ENCODE measurements around the gene CRACR2A. TPM values are rescaled to one million over a fixed set of nuclear protein-coding genes. Genes with fewer than 3 reads are reported as not detected.

CRACR2A gene
- total RNA-seq, 1 experiment from 2014 or later, result not detected

DNA sequence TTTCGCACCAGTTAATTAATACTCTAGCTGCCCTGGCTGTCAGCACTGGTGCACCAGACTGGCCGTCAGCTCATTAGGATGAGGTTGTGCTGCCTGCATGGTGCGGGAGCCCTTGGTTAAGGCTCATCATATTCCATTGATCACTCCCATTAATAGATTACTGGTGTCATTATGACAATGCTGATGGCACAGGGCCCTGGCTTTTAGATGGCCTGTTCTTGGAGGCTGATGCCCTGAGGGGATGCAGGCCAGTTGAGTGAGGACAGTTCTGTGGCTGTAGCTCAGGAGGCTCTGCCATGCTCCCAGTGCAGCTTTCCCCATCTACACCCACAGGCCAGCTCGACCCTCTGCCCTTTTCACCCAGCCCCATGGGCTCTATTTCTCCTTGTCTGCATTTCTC lies 135.3 kb downstream of the CRACR2A start:
- POLR2A ChIA-PET, result no interaction called here
- peaks cover 5% of the 10 kb centered on the region for H3K4me1 Mint-ChIP-seq (ENCODE audit: insufficient read depth, unreplicated experiment)
- no peak for DNase-seq (ENCODE audit: unreplicated experiment)
- no peaks in the 10 kb centered on the region for H3K36me3 Mint-ChIP-seq (ENCODE audit: insufficient read depth, unreplicated experiment)
- H3K27me3 Mint-ChIP-seq (ENCODE audit: insufficient read depth, unreplicated experiment), result no peaks in the 10 kb centered on the region
- BruUV-seq (replicated peaks), result no TSS peak
- TF ChIP-seq, protein P1, sequence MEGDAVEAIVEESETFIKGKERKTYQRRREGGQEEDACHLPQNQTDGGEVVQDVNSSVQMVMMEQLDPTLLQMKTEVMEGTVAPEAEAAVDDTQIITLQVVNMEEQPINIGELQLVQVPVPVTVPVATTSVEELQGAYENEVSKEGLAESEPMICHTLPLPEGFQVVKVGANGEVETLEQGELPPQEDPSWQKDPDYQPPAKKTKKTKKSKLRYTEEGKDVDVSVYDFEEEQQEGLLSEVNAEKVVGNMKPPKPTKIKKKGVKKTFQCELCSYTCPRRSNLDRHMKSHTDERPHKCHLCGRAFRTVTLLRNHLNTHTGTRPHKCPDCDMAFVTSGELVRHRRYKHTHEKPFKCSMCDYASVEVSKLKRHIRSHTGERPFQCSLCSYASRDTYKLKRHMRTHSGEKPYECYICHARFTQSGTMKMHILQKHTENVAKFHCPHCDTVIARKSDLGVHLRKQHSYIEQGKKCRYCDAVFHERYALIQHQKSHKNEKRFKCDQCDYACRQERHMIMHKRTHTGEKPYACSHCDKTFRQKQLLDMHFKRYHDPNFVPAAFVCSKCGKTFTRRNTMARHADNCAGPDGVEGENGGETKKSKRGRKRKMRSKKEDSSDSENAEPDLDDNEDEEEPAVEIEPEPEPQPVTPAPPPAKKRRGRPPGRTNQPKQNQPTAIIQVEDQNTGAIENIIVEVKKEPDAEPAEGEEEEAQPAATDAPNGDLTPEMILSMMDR (IDR thresholded peaks at IDR 0.05; ENCODE audit: unreplicated experiment), result no peak
- intact Hi-C loops (cut with micrococcal nuclease), result no loop called here
- H3K4me3 Mint-ChIP-seq (ENCODE audit: unreplicated experiment), result no peak overlapping the region
- CTCF ChIA-PET, result interaction anchor here (0.8 to 1.2 kb wide), 3 partner anchors 9 to 316 kb away, joined by 3 to 6 read pairs (median 3); no protein-coding TSS in a partner anchor
- H3K9me3 Mint-ChIP-seq (ENCODE audit: unreplicated experiment), result no peaks in the 10 kb centered on the region
- H3K27ac Mint-ChIP-seq (ENCODE audit: low read depth, unreplicated experiment), result no peak overlapping the region

DNA sequence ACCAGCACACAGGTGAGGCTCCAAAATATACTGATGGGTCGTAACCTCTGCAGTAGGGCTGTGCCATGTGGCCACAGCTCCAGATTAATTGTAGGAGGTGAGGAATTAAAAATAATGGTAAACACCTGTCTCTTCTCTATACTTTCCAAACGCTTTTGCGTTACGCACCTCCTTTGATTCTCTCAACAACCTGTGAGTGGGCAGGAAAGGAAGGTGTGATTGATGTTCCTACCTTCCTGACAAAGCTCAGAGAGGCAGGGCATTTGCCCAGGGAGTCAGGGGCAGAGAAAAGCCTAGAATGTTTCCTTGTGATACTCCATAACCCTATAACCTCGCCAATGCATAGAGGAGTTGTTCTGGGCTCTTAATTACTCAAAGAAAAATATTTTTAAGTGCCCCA lies 137.0 kb downstream of the CRACR2A start:
- ChIA-PET CTCF (no interaction called here), POLR2A (no interaction called here)
- intact Hi-C loops (cut with micrococcal nuclease), result no loop called here
- H3K4me3 Mint-ChIP-seq (ENCODE audit: unreplicated experiment), result no peak overlapping the region
- H3K36me3 Mint-ChIP-seq (ENCODE audit: insufficient read depth, unreplicated experiment), result no peaks in the 10 kb centered on the region
- no TSS peak for BruUV-seq (replicated peaks)
- TF ChIP-seq, protein P1 (IDR thresholded peaks at IDR 0.05; ENCODE audit: unreplicated experiment), result no peak
- H3K27ac Mint-ChIP-seq (ENCODE audit: low read depth, unreplicated experiment), result no peak overlapping the region
- no peaks in the 10 kb centered on the region for H3K4me1 Mint-ChIP-seq (ENCODE audit: insufficient read depth, unreplicated experiment)
- H3K27me3 Mint-ChIP-seq (ENCODE audit: insufficient read depth, unreplicated experiment), result no peaks in the 10 kb centered on the region
- no peaks in the 10 kb centered on the region for H3K9me3 Mint-ChIP-seq (ENCODE audit: unreplicated experiment)
- DNase-seq (ENCODE audit: unreplicated experiment), result no peak

DNA sequence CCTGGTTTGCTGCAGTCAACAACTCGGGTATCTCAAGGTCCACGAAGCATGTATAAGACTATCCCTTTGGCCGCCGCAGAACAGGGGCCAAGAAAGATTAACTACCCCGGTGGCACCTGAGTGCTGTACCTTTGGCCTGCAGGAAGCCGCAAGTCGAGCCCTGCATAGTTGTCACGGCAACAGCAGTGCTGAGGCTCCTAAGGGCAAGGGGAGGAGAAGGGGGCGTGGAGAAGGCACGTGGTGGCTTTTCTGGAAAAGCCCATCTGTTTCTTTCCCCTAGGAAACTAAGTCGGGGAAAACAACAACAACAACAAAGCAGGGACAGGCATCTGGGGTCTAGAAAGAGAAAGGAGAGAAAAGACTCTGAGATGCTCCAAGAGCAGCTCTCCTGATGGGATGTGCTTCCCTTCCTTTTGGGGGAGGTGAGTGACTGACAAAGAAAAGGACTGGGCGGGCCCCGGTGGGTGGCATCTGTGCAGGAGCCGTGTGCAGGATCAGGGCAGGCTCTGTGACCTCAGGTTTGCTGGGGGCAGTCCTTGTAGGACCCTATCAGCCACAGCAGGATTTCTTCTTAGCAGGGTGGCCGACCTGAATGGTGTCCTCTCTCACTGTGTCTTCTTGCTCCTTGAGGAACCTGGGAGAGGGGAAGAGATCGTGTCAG lies 138.0 kb downstream of the CRACR2A start:
- H3K4me1 Mint-ChIP-seq (ENCODE audit: insufficient read depth, unreplicated experiment), result no peaks in the 10 kb centered on the region
- no peaks in the 10 kb centered on the region for H3K9me3 Mint-ChIP-seq (ENCODE audit: unreplicated experiment)
- ChIA-PET CTCF (no interaction called here), POLR2A (no interaction called here)
- no TSS peak for BruUV-seq (replicated peaks)
- no peaks in the 10 kb centered on the region for H3K36me3 Mint-ChIP-seq (ENCODE audit: insufficient read depth, unreplicated experiment)
- DNase-seq (ENCODE audit: unreplicated experiment), result no peak
- TF ChIP-seq, protein P1 (IDR thresholded peaks at IDR 0.05; ENCODE audit: unreplicated experiment), result no peak
- no peaks in the 10 kb centered on the region for H3K27me3 Mint-ChIP-seq (ENCODE audit: insufficient read depth, unreplicated experiment)
- intact Hi-C loops (cut with micrococcal nuclease), result no loop called here
- H3K4me3 Mint-ChIP-seq (ENCODE audit: unreplicated experiment), result no peak overlapping the region
- H3K27ac Mint-ChIP-seq (ENCODE audit: low read depth, unreplicated experiment), result no peak overlapping the region

DNA sequence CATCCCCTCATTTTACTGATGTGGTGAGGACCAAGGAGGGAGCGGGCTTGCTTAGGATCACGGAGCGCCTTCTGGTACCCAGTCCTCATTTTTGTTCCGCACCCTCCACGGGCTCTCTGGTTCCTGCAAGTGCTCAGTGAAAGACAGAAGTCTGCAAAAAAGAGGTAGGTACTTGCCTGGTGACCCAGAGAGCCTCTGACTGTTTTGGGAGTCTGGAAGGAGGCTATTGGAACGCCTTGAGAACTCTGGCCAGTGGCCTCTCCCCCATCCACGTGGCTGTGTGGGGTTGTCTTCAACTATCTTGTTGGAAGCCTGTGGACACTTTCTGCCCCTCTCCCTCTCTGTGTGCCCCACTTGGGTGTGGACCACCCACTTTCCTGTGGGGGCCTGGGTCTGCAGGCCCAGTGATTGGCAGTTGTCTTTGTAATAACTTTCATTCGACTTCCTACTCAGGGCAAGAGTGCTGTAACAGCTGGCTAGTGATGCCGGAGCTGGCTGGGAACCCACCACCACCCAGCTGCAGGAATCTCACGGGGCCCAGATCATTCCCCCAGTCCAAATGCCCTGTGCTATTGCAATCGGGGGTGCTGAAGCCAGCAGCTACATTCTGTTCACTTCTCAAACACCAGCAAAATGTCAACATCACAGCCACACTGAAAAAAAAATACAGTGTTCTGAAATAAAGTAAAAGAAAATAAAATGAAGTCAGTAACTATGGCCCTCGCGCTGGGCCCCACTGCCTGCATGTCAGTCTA lies 139.1 kb downstream of the CRACR2A start:
- Mint-ChIP-seq H3K36me3 (ENCODE audit: insufficient read depth, unreplicated experiment) (no peaks in the 10 kb centered on the region), H3K4me3 (ENCODE audit: unreplicated experiment) (no peak overlapping the region), H3K9me3 (ENCODE audit: unreplicated experiment) (no peaks in the 10 kb centered on the region), H3K27ac (ENCODE audit: low read depth, unreplicated experiment) (no peak overlapping the region), H3K27me3 (ENCODE audit: insufficient read depth, unreplicated experiment) (no peaks in the 10 kb centered on the region), H3K4me1 (ENCODE audit: insufficient read depth, unreplicated experiment) (no peaks in the 10 kb centered on the region)
- no peak for DNase-seq (ENCODE audit: unreplicated experiment)
- TF ChIP-seq, protein P1 (IDR thresholded peaks at IDR 0.05; ENCODE audit: unreplicated experiment), result no peak
- ChIA-PET POLR2A (no interaction called here), CTCF (interaction anchor here (0.7 kb wide), 1 partner anchor 156 kb away, joined by 3 read pairs; no protein-coding TSS in a partner anchor)
- intact Hi-C loops (cut with micrococcal nuclease), result no loop called here
- BruUV-seq (replicated peaks), result no TSS peak

Measured in MCF 10A (cell line).